Measurements from ENCODE around the gene KRTAP10-12. TPM values are rescaled to one million over a fixed set of nuclear protein-coding genes. Genes with fewer than 3 reads are reported as not detected.
"Not testable (repeated sequence)": the region's sequence is repeated elsewhere in the genome, so short reads cannot be mapped to it uniquely, and the experiment has no call there.

Gene KRTAP10-12
- polyA plus RNA-seq, 1 donor = not detected

- Histone ChIP-seq H3K4me1 (ENCODE audit: control insufficient read depth, insufficient read depth, low read length) (no peaks in the 10 kb centered on the region), H3K4me3 (ENCODE audit: low read length) (no peak overlapping the region), H3K27me3 (ENCODE audit: control insufficient read depth, insufficient read depth, low read length) (peaks cover 24% of the 10 kb centered on the region), H3K27ac (ENCODE audit: low read length) (no peak overlapping the region), H3K36me3 (ENCODE audit: control insufficient read depth, insufficient read depth, low read length) (no peaks in the 10 kb centered on the region), H3K9me3 (ENCODE audit: control insufficient read depth, low read depth, low read length) (no peaks in the 10 kb centered on the region)
- DNase-seq = no peak
- WGBS (ENCODE audit: insufficient coverage, low lambda C conversion rate) = no CpG with 5 or more reads among the region's 11 CpGs
Observed at GRCh38 chr21:44687671-44688070, 9.3 kb upstream of the KRTAP10-12 start.

DNA sequence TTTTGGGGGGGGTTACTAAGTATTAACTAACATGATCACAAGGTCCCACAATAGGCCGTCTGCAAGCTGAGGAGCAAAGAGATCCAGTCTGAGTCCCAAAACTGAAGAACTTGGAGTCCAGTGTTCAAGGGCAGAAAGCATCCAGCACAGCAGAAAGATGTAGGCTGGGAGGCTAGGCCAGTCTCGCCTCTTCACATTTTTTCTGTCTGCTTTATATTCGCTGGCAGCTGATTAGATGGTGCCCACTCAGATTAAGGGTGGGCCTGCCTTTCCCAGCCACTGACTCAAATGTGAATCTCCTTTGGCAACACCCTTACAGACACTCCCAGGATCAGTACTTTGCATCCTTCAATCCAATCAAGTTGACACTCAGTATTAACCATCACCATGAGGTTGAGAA lies 7.2 kb upstream of the KRTAP10-12 start:
- not testable (repeated sequence) for DNase-seq; H3K4me3 ChIP-seq (ENCODE audit: low read length); H3K36me3 ChIP-seq (ENCODE audit: control insufficient read depth, insufficient read depth, low read length); H3K27ac ChIP-seq (ENCODE audit: low read length); H3K9me3 ChIP-seq (ENCODE audit: control insufficient read depth, low read depth, low read length); H3K4me1 ChIP-seq (ENCODE audit: control insufficient read depth, insufficient read depth, low read length)
- WGBS (ENCODE audit: insufficient coverage, low lambda C conversion rate) = no CpG with 5 or more reads among the region's 3 CpGs
- H3K27me3 ChIP-seq (ENCODE audit: control insufficient read depth, insufficient read depth, low read length) = peaks cover 24% of the 10 kb centered on the region

- H3K4me1 ChIP-seq (ENCODE audit: control insufficient read depth, insufficient read depth, low read length) = no peaks in the 10 kb centered on the region
- no peaks in the 10 kb centered on the region for H3K36me3 ChIP-seq (ENCODE audit: control insufficient read depth, insufficient read depth, low read length)
- 86% methylated on average over 2 of the region's 2 CpGs for WGBS (ENCODE audit: insufficient coverage, low lambda C conversion rate)
- no peaks in the 10 kb centered on the region for H3K9me3 ChIP-seq (ENCODE audit: control insufficient read depth, low read depth, low read length)
- DNase-seq = no peak
- H3K4me3 ChIP-seq (ENCODE audit: low read length) = no peak overlapping the region
- peaks cover 20% of the 10 kb centered on the region for H3K27me3 ChIP-seq (ENCODE audit: control insufficient read depth, insufficient read depth, low read length)
- H3K27ac ChIP-seq (ENCODE audit: low read length) = no peak overlapping the region
Observed at GRCh38 chr21:44691686-44692085, 5.3 kb upstream of the KRTAP10-12 start.

GRCh38 chr21:44692798-44693512 lies 4.0 kb upstream of the KRTAP10-12 start:
- Histone ChIP-seq H3K9me3 (ENCODE audit: control insufficient read depth, low read depth, low read length) (no peaks in the 10 kb centered on the region), H3K27me3 (ENCODE audit: control insufficient read depth, insufficient read depth, low read length) (peaks cover 13% of the 10 kb centered on the region), H3K4me1 (ENCODE audit: control insufficient read depth, insufficient read depth, low read length) (no peaks in the 10 kb centered on the region), H3K4me3 (ENCODE audit: low read length) (no peak overlapping the region), H3K27ac (ENCODE audit: low read length) (no peak overlapping the region), H3K36me3 (ENCODE audit: control insufficient read depth, insufficient read depth, low read length) (no peaks in the 10 kb centered on the region)
- DNase-seq = no peak
- 88% methylated on average over 1 of the region's 2 CpGs for WGBS (ENCODE audit: insufficient coverage, low lambda C conversion rate)

DNA sequence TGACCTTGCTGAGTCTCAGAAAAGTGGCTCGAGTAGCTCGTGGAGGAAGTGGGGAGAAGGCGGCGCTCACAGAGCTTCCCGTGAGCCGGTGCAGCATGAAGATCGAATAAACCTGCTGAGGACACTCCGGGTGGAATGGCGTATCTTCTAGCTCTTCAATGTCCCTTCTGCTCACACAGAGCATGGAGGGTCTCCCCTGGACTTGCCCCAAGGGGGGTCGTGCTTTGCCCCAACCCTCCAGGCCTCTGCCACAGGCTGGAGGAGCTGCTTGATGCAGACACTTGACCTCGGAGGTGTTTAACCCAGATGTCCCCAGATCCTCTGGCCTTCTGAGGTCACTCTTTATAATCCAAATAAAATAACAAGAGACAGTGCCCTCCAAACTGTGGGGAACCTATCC lies 2.2 kb upstream of the KRTAP10-12 start:
- no peaks in the 10 kb centered on the region for H3K9me3 ChIP-seq (ENCODE audit: control insufficient read depth, low read depth, low read length)
- H3K27me3 ChIP-seq (ENCODE audit: control insufficient read depth, insufficient read depth, low read length) = peaks cover 24% of the 10 kb centered on the region
- no peak overlapping the region for H3K27ac ChIP-seq (ENCODE audit: low read length)
- peaks cover 6% of the 10 kb centered on the region for H3K4me1 ChIP-seq (ENCODE audit: control insufficient read depth, insufficient read depth, low read length)
- DNase-seq = no peak
- no peaks in the 10 kb centered on the region for H3K36me3 ChIP-seq (ENCODE audit: control insufficient read depth, insufficient read depth, low read length)
- WGBS (ENCODE audit: insufficient coverage, low lambda C conversion rate) = no CpG with 5 or more reads among the region's 11 CpGs
- no peak overlapping the region for H3K4me3 ChIP-seq (ENCODE audit: low read length)

DNA sequence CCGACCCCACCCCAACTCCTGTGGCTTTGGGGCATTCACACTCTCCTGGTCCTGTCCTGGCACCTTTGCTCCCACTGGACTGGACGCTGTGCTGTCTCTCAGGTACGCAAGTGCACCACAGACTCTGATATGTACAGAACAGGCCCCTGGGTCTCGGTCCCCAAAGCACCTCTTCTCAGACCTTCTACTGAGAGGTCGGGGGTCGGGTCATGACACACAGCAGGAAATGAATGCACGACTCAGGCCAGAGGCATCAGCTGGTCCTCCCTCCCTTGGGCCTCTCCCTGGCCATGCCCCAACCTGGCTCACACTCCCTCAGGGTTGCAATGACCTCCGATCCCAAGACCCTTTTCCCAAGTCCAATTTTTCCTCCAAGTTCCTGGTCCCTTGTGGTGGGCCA lies 1.8 kb upstream of the KRTAP10-12 start:
- H3K27me3 ChIP-seq (ENCODE audit: control insufficient read depth, insufficient read depth, low read length) = peaks cover 28% of the 10 kb centered on the region
- H3K4me1 ChIP-seq (ENCODE audit: control insufficient read depth, insufficient read depth, low read length) = peaks cover 6% of the 10 kb centered on the region
- WGBS (ENCODE audit: insufficient coverage, low lambda C conversion rate) = no CpG with 5 or more reads among the region's 8 CpGs
- no peak overlapping the region for H3K27ac ChIP-seq (ENCODE audit: low read length)
- no peak overlapping the region for H3K4me3 ChIP-seq (ENCODE audit: low read length)
- H3K9me3 ChIP-seq (ENCODE audit: control insufficient read depth, low read depth, low read length) = no peaks in the 10 kb centered on the region
- no peak for DNase-seq
- H3K36me3 ChIP-seq (ENCODE audit: control insufficient read depth, insufficient read depth, low read length) = no peaks in the 10 kb centered on the region

DNA sequence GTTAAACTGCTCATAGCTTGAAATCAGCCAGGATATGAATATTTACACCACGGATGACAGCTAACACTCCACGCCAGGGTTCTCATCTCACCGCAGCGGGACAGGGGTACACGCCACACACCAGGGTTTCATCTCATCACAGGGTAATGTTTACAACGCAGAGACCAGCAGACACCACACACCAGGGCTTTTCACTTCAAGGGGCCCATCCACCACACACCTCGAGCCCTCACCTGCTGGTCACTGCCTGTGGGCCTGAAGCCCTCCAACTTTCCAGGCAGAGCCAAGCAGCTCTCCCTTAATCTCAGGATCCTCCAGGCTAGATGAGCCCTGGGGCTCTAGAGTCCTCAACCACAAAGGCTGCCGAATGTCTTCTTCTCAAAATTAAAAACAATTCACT lies 1.3 kb upstream of the KRTAP10-12 start:
- Histone ChIP-seq H3K27ac (ENCODE audit: low read length) (no peak overlapping the region), H3K4me1 (ENCODE audit: control insufficient read depth, insufficient read depth, low read length) (peaks cover 6% of the 10 kb centered on the region), H3K27me3 (ENCODE audit: control insufficient read depth, insufficient read depth, low read length) (peaks cover 33% of the 10 kb centered on the region), H3K4me3 (ENCODE audit: low read length) (no peak overlapping the region), H3K36me3 (ENCODE audit: control insufficient read depth, insufficient read depth, low read length) (no peaks in the 10 kb centered on the region), H3K9me3 (ENCODE audit: control insufficient read depth, low read depth, low read length) (no peaks in the 10 kb centered on the region)
- DNase-seq = no peak
- 100% methylated on average over 1 of the region's 8 CpGs for WGBS (ENCODE audit: insufficient coverage, low lambda C conversion rate)

GRCh38 chr21:44696572-44696971 lies 400 bp upstream of the KRTAP10-12 start:
- H3K4me1 ChIP-seq (ENCODE audit: control insufficient read depth, insufficient read depth, low read length) = peaks cover 8% of the 10 kb centered on the region
- no peak overlapping the region for H3K27ac ChIP-seq (ENCODE audit: low read length)
- H3K27me3 ChIP-seq (ENCODE audit: control insufficient read depth, insufficient read depth, low read length) = peaks cover 38% of the 10 kb centered on the region
- WGBS (ENCODE audit: insufficient coverage, low lambda C conversion rate) = no CpG with 5 or more reads among the region's 10 CpGs
- no peak overlapping the region for H3K4me3 ChIP-seq (ENCODE audit: low read length)
- no peaks in the 10 kb centered on the region for H3K9me3 ChIP-seq (ENCODE audit: control insufficient read depth, low read depth, low read length)
- no peaks in the 10 kb centered on the region for H3K36me3 ChIP-seq (ENCODE audit: control insufficient read depth, insufficient read depth, low read length)
- no peak for DNase-seq

DNA sequence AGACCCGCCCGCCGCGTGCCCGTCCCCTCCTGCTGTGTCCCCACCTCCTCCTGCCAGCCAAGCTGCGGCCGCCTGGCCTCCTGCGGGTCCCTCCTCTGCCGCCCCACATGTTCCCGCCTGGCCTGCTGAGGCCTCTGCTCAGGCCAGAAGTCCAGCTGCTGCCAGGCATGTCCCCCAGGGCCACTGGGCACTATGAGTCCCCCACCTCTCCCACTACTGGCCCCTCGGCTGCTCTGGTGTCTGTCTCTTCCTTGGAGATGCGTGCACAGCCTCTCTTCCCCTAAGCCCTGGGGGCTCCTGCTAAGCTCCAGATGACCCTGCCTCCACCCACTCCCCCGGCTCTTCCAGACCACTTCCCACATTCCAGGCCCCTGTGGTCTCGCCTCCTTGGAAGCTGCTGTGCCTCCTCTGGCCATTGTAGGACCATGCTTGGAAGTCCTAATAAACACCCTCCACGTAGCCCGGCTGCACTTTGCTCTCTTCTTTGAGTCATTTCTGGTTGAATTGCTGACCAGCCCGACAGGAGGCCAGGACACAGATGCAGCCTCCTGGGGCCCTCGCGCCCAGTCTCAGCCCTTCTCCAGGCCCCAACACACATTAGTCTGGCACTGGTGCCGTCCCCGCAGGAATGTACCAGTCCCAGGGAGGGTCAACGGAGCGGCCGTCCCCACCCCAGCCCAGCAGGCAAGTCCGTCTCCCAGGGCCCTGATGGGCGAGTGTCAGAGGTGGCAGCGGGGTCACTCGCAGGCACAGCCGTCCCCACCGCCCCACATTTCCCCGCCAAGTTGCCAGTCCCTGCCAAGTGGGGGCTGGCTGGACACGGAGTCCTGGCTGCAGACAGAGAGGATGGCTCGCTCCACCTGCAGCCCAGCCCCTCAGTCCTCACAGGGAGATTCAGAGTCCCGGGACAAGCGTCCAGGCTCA lies 1.1 kb downstream of the KRTAP10-12 start:
- no CpG with 5 or more reads among the region's 35 CpGs for WGBS (ENCODE audit: insufficient coverage, low lambda C conversion rate)
- peak; percentile 65 to 70 for DNase-seq
- Histone ChIP-seq H3K27me3 (ENCODE audit: control insufficient read depth, insufficient read depth, low read length) (peaks cover 51% of the 10 kb centered on the region), H3K4me3 (ENCODE audit: low read length) (no peak overlapping the region), H3K4me1 (ENCODE audit: control insufficient read depth, insufficient read depth, low read length) (peaks cover 8% of the 10 kb centered on the region), H3K9me3 (ENCODE audit: control insufficient read depth, low read depth, low read length) (no peaks in the 10 kb centered on the region), H3K27ac (ENCODE audit: low read length) (peak overlapping the region; percentile 58), H3K36me3 (ENCODE audit: control insufficient read depth, insufficient read depth, low read length) (no peaks in the 10 kb centered on the region)

DNA sequence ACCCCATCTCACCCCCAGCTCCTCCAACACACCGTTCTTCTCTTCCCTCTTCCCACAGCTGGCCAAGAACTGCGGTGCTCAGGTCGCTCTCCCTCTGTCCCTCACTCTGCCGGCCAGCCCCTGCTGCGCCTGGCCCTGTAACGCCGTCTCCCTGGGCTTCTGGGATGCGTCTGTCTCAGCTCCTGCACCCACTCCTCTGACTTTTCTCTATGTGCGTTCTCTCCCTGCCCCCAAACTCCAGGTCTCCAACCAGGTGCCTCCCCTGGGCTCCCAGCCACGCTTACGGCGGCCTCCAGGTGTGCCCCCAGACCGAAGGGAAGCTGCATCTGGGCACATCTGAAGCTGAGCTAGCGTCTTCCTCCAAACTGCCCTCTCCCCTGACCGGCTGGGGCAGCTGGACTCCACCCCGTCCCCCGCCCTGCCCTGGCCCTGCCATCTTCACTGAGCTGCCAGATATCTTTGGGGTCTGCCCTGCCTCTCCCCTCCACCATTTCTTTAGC lies 2.6 kb downstream of the KRTAP10-12 start:
- H3K4me3 ChIP-seq (ENCODE audit: low read length) = no peak overlapping the region
- peaks cover 66% of the 10 kb centered on the region for H3K27me3 ChIP-seq (ENCODE audit: control insufficient read depth, insufficient read depth, low read length)
- no peaks in the 10 kb centered on the region for H3K36me3 ChIP-seq (ENCODE audit: control insufficient read depth, insufficient read depth, low read length)
- WGBS (ENCODE audit: insufficient coverage, low lambda C conversion rate) = 20% methylated on average over 1 of the region's 17 CpGs
- H3K27ac ChIP-seq (ENCODE audit: low read length) = no peak overlapping the region
- DNase-seq = no peak
- H3K4me1 ChIP-seq (ENCODE audit: control insufficient read depth, insufficient read depth, low read length) = peaks cover 8% of the 10 kb centered on the region
- H3K9me3 ChIP-seq (ENCODE audit: control insufficient read depth, low read depth, low read length) = no peaks in the 10 kb centered on the region

All from large intestine (tissue), 3 donors.